ENCODE data around the gene FNIP2. TPM values are rescaled to one million over a fixed set of nuclear protein-coding genes. Genes with fewer than 3 reads are reported as not detected.
"Not testable (repeated sequence)": the region's sequence is repeated elsewhere in the genome, so short reads cannot be mapped to it uniquely, and the experiment has no call there.

FNIP2 gene
- total RNA-seq, 1 donor from 2014 or later = 44.2 TPM

DNA sequence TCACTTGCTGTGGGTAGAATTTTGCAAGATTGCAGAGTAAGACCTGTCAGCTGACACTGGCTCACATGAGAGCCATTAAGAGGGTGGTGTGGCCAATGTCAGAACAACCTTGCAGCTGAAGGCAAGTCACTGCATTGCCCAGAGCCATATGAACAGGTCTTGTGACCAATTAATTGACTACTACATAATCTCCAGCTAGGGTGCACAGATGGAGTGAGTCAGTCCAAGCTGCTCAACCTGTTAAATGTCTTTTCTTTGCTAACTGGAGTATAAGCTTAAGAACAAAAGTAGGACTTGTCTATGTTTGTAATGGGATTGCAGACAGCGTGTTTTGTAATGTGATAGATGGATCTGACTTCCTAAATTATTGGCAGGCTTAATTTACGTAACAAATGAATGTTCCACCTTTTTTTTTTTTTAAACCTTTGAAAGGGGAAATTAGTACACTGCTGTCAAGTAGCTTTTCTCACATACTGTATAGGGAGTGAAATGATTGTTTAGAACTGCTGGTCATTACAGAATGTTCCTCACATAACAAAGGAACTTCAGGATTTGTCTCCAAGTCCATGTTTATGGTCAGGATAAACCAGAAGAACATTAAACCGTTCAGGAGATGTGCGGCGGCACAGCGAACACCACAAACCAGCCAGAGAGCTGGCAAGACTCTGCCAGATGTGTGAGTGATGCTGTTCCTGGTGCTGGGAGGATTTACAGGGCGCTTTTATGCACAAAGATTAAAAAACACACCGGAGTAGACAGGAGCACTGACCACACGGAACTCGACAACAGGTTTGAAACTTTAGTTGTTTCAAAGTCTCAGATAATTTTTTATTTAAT is 37.0 kb downstream of the FNIP2 start:
- Histone ChIP-seq H3K4me3 (ENCODE audit: low read depth, low read length) (no peak overlapping the region), H3K27me3 (ENCODE audit: control insufficient read depth, insufficient read depth, low read length) (no peaks in the 10 kb centered on the region), H3K36me3 (ENCODE audit: control insufficient read depth, insufficient read depth, low read length) (no peaks in the 10 kb centered on the region)
- TF ChIP-seq, protein P1, sequence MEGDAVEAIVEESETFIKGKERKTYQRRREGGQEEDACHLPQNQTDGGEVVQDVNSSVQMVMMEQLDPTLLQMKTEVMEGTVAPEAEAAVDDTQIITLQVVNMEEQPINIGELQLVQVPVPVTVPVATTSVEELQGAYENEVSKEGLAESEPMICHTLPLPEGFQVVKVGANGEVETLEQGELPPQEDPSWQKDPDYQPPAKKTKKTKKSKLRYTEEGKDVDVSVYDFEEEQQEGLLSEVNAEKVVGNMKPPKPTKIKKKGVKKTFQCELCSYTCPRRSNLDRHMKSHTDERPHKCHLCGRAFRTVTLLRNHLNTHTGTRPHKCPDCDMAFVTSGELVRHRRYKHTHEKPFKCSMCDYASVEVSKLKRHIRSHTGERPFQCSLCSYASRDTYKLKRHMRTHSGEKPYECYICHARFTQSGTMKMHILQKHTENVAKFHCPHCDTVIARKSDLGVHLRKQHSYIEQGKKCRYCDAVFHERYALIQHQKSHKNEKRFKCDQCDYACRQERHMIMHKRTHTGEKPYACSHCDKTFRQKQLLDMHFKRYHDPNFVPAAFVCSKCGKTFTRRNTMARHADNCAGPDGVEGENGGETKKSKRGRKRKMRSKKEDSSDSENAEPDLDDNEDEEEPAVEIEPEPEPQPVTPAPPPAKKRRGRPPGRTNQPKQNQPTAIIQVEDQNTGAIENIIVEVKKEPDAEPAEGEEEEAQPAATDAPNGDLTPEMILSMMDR (IDR thresholded peaks at IDR 0.05; ENCODE audit: insufficient read depth, low read length, poor library complexity, severe bottlenecking) = no peak
- no peak for DNase-seq (ENCODE audit: low read depth)

DNA sequence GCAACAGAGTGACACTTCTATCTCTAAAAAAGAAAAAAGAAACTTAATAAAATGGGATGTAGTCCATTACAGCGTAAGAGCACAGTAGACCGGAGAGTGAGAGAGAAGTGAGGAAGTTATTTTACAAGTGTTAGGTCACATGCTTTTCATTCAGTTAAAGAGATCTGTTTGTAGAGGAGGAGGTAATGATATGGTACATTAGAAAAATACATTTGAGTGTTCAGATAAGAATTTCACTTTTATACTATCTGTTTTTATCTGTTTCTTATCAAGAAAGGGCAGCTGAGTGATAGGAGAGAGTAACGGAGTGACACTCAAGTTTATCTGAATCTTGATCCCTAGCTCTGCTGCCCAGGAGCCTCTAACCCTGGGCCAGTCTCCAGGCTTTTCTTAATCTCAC is 38.9 kb downstream of the FNIP2 start:
- TF ChIP-seq, protein P1 (IDR thresholded peaks at IDR 0.05; ENCODE audit: insufficient read depth, low read length, poor library complexity, severe bottlenecking) = no peak
- Histone ChIP-seq H3K4me3 (ENCODE audit: low read depth, low read length) (no peak overlapping the region), H3K36me3 (ENCODE audit: control insufficient read depth, insufficient read depth, low read length) (no peaks in the 10 kb centered on the region), H3K27me3 (ENCODE audit: control insufficient read depth, insufficient read depth, low read length) (no peaks in the 10 kb centered on the region)
- no peak for DNase-seq (ENCODE audit: low read depth)

DNA sequence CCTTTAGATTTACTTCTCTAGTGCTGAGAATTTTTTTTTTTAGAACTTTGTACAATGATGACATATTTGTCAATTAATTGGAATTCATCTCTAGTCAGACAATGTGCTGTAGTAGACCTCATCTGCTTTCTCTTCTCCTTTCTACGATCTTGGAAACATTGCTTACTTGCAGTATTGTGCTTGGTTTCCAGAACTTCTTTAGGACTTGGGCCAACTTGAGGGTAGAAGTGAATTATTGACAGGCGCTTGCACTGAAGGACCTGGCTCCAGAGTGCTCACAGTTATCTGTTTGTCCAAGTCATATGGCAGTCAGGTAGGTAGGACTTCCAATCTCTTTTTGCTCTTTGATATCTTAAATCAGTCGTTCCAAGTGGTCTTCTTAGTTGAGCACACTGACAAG is 39.6 kb downstream of the FNIP2 start:
- Histone ChIP-seq H3K27me3 (ENCODE audit: control insufficient read depth, insufficient read depth, low read length) (no peaks in the 10 kb centered on the region), H3K36me3 (ENCODE audit: control insufficient read depth, insufficient read depth, low read length) (no peaks in the 10 kb centered on the region), H3K4me3 (ENCODE audit: low read depth, low read length) (no peak overlapping the region)
- TF ChIP-seq, protein P1 (IDR thresholded peaks at IDR 0.05; ENCODE audit: insufficient read depth, low read length, poor library complexity, severe bottlenecking) = no peak
- no peak for DNase-seq (ENCODE audit: low read depth)

DNA sequence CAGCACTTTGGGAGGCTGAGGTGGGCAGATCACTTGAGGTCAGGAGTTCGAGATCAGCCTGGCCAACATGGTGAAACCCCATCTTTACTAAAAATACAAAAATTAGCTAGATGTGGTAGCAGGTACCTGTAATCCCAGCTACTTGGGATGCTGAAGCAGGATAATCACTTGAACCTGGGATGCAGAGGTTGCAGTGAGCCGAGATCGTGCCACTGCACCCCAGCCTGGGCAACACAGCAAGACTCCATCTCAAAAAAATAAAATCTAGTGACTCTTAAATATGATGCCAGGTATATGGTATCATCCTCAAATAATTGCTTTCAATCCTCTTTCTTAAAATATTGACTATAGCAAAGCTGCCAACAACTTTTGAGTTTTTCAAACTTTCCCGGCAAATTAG is 40.4 kb downstream of the FNIP2 start:
- H3K36me3 ChIP-seq (ENCODE audit: control insufficient read depth, insufficient read depth, low read length); DNase-seq (ENCODE audit: low read depth); H3K4me3 ChIP-seq (ENCODE audit: low read depth, low read length); H3K27me3 ChIP-seq (ENCODE audit: control insufficient read depth, insufficient read depth, low read length): not testable (repeated sequence)

DNA sequence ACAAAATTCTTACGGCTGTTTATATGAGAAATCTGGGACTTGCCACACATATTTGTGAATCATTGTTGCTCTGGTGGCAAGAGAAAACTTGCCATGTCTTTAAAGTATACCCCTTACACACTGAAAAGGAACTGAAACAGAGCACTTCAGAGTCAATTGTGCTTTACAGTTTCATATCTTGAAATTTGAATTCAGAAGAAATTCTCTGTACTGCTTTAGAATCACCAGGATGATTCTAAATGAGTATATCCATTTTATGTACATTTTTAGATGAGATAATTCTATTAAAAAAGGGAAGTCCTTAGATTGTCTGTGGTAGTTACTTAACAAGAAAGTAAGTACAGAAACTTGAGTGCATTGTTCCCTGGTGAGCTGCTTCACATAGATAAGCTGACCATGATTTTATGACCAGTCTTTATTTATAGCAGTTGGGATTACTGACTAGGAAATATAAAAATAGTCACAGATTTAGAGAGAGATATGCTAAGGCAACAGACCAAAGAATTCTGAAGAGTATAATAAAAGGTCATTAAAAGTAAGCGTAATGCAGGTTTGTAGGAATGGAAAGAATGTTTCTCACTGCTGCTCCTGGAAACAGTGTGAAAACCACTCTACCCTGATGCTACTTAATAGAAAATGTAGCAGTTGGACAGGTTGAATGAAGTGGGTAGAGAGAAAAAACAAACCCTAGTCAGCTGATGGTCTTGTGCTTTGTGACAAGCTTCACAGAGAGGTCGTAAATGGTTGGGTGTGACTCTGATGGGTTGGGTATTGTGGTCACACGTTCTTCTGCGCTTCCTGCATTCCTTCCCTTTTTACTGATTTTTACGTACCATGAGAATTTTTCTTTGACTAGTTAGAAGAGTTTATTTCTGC is 41.0 kb downstream of the FNIP2 start:
- DNase-seq (ENCODE audit: low read depth) = peak; percentile 99
- Histone ChIP-seq H3K4me3 (ENCODE audit: low read depth, low read length) (no peak overlapping the region), H3K36me3 (ENCODE audit: control insufficient read depth, insufficient read depth, low read length) (no peaks in the 10 kb centered on the region), H3K27me3 (ENCODE audit: control insufficient read depth, insufficient read depth, low read length) (no peaks in the 10 kb centered on the region)
- TF ChIP-seq, protein P1 (IDR thresholded peaks at IDR 0.05; ENCODE audit: insufficient read depth, low read length, poor library complexity, severe bottlenecking) = no peak

DNA sequence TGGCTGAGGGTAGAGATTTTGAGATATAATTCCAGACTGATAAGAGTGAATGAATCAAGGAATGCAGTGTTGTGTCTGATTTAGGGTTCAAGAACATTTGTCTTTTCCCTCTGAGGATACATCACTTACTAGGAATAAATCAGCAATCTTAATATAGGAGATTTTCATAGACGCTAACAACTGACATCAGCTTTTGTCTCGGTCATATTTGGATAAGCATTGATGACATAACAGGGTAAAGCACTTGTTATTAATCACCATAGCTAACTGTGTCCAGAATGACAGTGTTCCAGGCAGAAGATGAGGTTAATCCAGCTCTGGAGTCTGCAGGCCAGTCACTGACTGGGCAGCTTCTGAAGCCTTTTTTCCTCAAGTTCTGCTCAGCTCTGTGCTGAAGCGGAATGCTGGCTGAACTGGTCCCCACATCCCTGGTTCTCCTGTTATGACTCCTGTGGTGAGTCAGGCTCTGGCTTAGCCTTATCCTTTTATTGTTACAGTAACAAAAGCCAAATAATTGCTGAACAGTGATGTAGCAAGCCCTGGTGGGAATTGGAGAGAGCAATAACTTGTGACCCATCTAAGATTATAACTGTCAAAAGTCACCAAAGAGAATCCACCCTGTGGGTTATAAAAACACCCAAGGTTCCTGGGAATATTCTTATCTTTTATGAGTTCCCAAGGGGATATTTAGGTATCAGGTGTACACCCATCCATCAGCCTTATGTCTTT is 41.8 kb downstream of the FNIP2 start:
- H3K27me3 ChIP-seq (ENCODE audit: control insufficient read depth, insufficient read depth, low read length) = no peaks in the 10 kb centered on the region
- no peaks in the 10 kb centered on the region for H3K36me3 ChIP-seq (ENCODE audit: control insufficient read depth, insufficient read depth, low read length)
- peak; percentile 96 for DNase-seq (ENCODE audit: low read depth)
- TF ChIP-seq, protein P1 (IDR thresholded peaks at IDR 0.05; ENCODE audit: insufficient read depth, low read length, poor library complexity, severe bottlenecking) = no peak
- H3K4me3 ChIP-seq (ENCODE audit: low read depth, low read length) = no peak overlapping the region
